BLaER1 (cell line): ENCODE data around the gene PRLR.

Experiments used
- H3K27ac ChIP-seq: shearing (Covaris generic); formaldehyde crosslinking; 2 replicates; pipeline ENCODE4 v1.8.1; 2022
- H3K27me3 ChIP-seq: shearing (Covaris generic); formaldehyde crosslinking; 2 replicates; pipeline ENCODE4 v1.8.1; 2022
- H3K36me3 ChIP-seq: shearing (Covaris generic); formaldehyde crosslinking; 2 replicates; pipeline ENCODE4 v1.8.1; 2022
- H3K4me1 ChIP-seq: shearing (Covaris generic); formaldehyde crosslinking; 2 replicates; pipeline ENCODE4 v1.8.1; 2022
- H3K4me2 ChIP-seq: shearing (Covaris generic); formaldehyde crosslinking; 2 replicates; pipeline ENCODE4 v1.8.1; 2022
- H3K4me3 ChIP-seq: shearing (Covaris generic); formaldehyde crosslinking; 2 replicates; pipeline ENCODE4 v1.8.1; 2022
- H3K9ac ChIP-seq: shearing (Covaris generic); formaldehyde crosslinking; 2 replicates; pipeline ENCODE4 v1.8.1; 2022
- H3K9me3 ChIP-seq: shearing (Covaris generic); formaldehyde crosslinking; 2 replicates; pipeline ENCODE4 v1.8.1; 2022
- H4K20me1 ChIP-seq: shearing (Covaris generic); formaldehyde crosslinking; 2 replicates; pipeline ENCODE4 v1.8.1; 2022
- Cebpa-rat ChIP-seq: shearing (Covaris generic); IDR thresholded peaks from 2 replicates; pipeline ENCODE4 v1.8.1; 2022

The PRLR gene

GRCh38 chr5:35230038-35230611 is at the start of gene PRLR:
TSS of gene PRLR (minus strand) at chr5:35230487. CDS start at chr5:35089620, 140,867 bp downstream.
- Histone ChIP-seq H3K9ac (no peak within 1 kb of the TSS), H4K20me1 (no peaks in the 10 kb centered on the region), H3K4me3 (no peak within 1 kb of the TSS), H3K4me2 (no peak within 1 kb of the TSS), H3K36me3 (no peaks in the 10 kb centered on the region), H3K27ac (no peak within 1 kb of the TSS), H3K4me1 (no peaks in the 10 kb centered on the region), H3K27me3 (peaks cover 36% of the 10 kb centered on the region), H3K9me3 (peaks cover 5% of the 10 kb centered on the region; the same call in 1 of the 2 replicates)
- TF ChIP-seq Cebpa-rat: no peak

- TF ChIP-seq Cebpa-rat: no peak
- Histone ChIP-seq H3K4me1 (no peaks in the 10 kb centered on the region), H3K9me3 (peaks cover 7% of the 10 kb centered on the region; the same call in 1 of the 2 replicates)
Measured at GRCh38 chr5:35274839-35275509, 44.7 kb upstream of the PRLR start.

GRCh38 chr5:35269006-35269405 is 38.7 kb upstream of the PRLR start:
- TF ChIP-seq Cebpa-rat: no peak
- Histone ChIP-seq H3K9ac (no peak overlapping the region), H3K27me3 (no peaks in the 10 kb centered on the region)

More at GRCh38 chr5:35274839-35275509, 44.7 kb upstream of the PRLR start:
- H3K27ac ChIP-seq: no peak overlapping the region
- H3K9ac ChIP-seq: no peak overlapping the region
- H3K4me3 ChIP-seq: no peak overlapping the region
- H3K4me2 ChIP-seq: no peak overlapping the region
- H4K20me1 ChIP-seq: no peaks in the 10 kb centered on the region
- no peaks in the 10 kb centered on the region for H3K27me3 ChIP-seq
- H3K36me3 ChIP-seq: no peaks in the 10 kb centered on the region

GRCh38 chr5:35266276-35266675 is 36.0 kb upstream of the PRLR start:
- H3K27ac ChIP-seq: no peak overlapping the region
- no peak for TF ChIP-seq Cebpa-rat

More at GRCh38 chr5:35269006-35269405, 38.7 kb upstream of the PRLR start:
- Histone ChIP-seq H3K36me3 (no peaks in the 10 kb centered on the region), H3K4me2 (no peak overlapping the region), H3K27ac (no peak overlapping the region), H3K4me1 (no peaks in the 10 kb centered on the region), H4K20me1 (no peaks in the 10 kb centered on the region), H3K9me3 (no peaks in the 10 kb centered on the region), H3K4me3 (no peak overlapping the region)

GRCh38 chr5:35264509-35264908 is 34.2 kb upstream of the PRLR start:
- no peaks in the 10 kb centered on the region for H3K36me3 ChIP-seq
- no peaks in the 10 kb centered on the region for H3K27me3 ChIP-seq
- peaks cover 6% of the 10 kb centered on the region; the same call in 1 of the 2 replicates for H3K9me3 ChIP-seq
- no peak for TF ChIP-seq Cebpa-rat
- no peak overlapping the region for H3K4me2 ChIP-seq
- no peaks in the 10 kb centered on the region for H3K4me1 ChIP-seq
- no peak overlapping the region for H3K27ac ChIP-seq
- no peak overlapping the region for H3K4me3 ChIP-seq
- H3K9ac ChIP-seq: no peak overlapping the region
- no peaks in the 10 kb centered on the region for H4K20me1 ChIP-seq

More at GRCh38 chr5:35266276-35266675, 36.0 kb upstream of the PRLR start:
- Histone ChIP-seq H3K9me3 (peaks cover 4% of the 10 kb centered on the region; the same call in 1 of the 2 replicates), H4K20me1 (no peaks in the 10 kb centered on the region), H3K27me3 (no peaks in the 10 kb centered on the region), H3K4me3 (no peak overlapping the region), H3K36me3 (no peaks in the 10 kb centered on the region), H3K4me1 (no peaks in the 10 kb centered on the region), H3K9ac (no peak overlapping the region), H3K4me2 (no peak overlapping the region)

- Histone ChIP-seq H3K9ac (no peak overlapping the region), H3K4me2 (no peak overlapping the region), H3K9me3 (peaks cover 6% of the 10 kb centered on the region; the same call in 1 of the 2 replicates), H3K27me3 (no peaks in the 10 kb centered on the region), H3K27ac (no peak overlapping the region), H4K20me1 (no peaks in the 10 kb centered on the region), H3K4me3 (no peak overlapping the region), H3K36me3 (no peaks in the 10 kb centered on the region), H3K4me1 (no peaks in the 10 kb centered on the region)
- no peak for TF ChIP-seq Cebpa-rat
Measured at GRCh38 chr5:35263266-35263877, 33.1 kb upstream of the PRLR start.

- no peak for TF ChIP-seq Cebpa-rat
- H4K20me1 ChIP-seq: no peaks in the 10 kb centered on the region
Measured at GRCh38 chr5:35253582-35253981, 23.3 kb upstream of the PRLR start.

GRCh38 chr5:35252963-35253362 is 22.7 kb upstream of the PRLR start:
- no peaks in the 10 kb centered on the region for H3K36me3 ChIP-seq
- no peak overlapping the region for H3K9ac ChIP-seq
- TF ChIP-seq Cebpa-rat: no peak
- H3K4me2 ChIP-seq: no peak overlapping the region
- H3K4me1 ChIP-seq: peaks cover 7% of the 10 kb centered on the region
- no peaks in the 10 kb centered on the region for H4K20me1 ChIP-seq
- H3K27ac ChIP-seq: no peak overlapping the region
- H3K4me3 ChIP-seq: no peak overlapping the region
- H3K27me3 ChIP-seq: no peaks in the 10 kb centered on the region
- H3K9me3 ChIP-seq: peaks cover 23% of the 10 kb centered on the region

More at GRCh38 chr5:35253582-35253981, 23.3 kb upstream of the PRLR start:
- Histone ChIP-seq H3K36me3 (no peaks in the 10 kb centered on the region), H3K27ac (no peak overlapping the region), H3K4me1 (peaks cover 7% of the 10 kb centered on the region), H3K9ac (no peak overlapping the region), H3K4me2 (no peak overlapping the region), H3K27me3 (no peaks in the 10 kb centered on the region), H3K4me3 (no peak overlapping the region), H3K9me3 (peaks cover 23% of the 10 kb centered on the region)

GRCh38 chr5:35248843-35249780 is 18.8 kb upstream of the PRLR start:
- H3K27ac ChIP-seq: peak overlapping the region; percentile 63; the same call in 1 of the 2 replicates
- no peaks in the 10 kb centered on the region for H4K20me1 ChIP-seq
- peaks cover 7% of the 10 kb centered on the region for H3K4me1 ChIP-seq
- H3K4me2 ChIP-seq: peak overlapping the region; percentile 59
- H3K27me3 ChIP-seq: no peaks in the 10 kb centered on the region
- no peaks in the 10 kb centered on the region for H3K36me3 ChIP-seq
- H3K4me3 ChIP-seq: peak overlapping the region; percentile 6; the same call in 1 of the 2 replicates
- no peak for TF ChIP-seq Cebpa-rat
- no peak overlapping the region for H3K9ac ChIP-seq
- H3K9me3 ChIP-seq: peaks cover 19% of the 10 kb centered on the region
